GM23248 (cell line): ENCODE data around the gene C1orf35. TPM values are rescaled to one million over a fixed set of nuclear protein-coding genes. Genes with fewer than 3 reads are reported as not detected.

Experiments
- DNase-seq: peaks from one replicate; pipeline ENCODE4 v3.0.0-alpha.2; 2015
- H2AFZ ChIP-seq: fragments of 200-600 bp; sonication (generic); 2 replicates; pipeline ENCODE4 v1.6.1; 2016; ENCODE audit warnings: antibody characterized with exemption
- H3F3A ChIP-seq: fragments of 200-600 bp; sonication (generic); 2 replicates; pipeline ENCODE4 v1.6.1; 2016; ENCODE audit warnings: mild to moderate bottlenecking, antibody characterized with exemption, mixed run types; ENCODE audit not compliant: insufficient read depth
- H3K27ac ChIP-seq: fragments of 200-600 bp; sonication (generic); 2 replicates; pipeline ENCODE4 v1.5.1; 2016; ENCODE audit warnings: mild to moderate bottlenecking
- H3K27me3 ChIP-seq: fragments of 200-600 bp; sonication (generic); replicated peaks from 2 replicates; pipeline ENCODE4 v1.6.1; 2016; ENCODE audit warnings: mild to moderate bottlenecking; ENCODE audit not compliant: insufficient read depth
- H3K36me3 ChIP-seq: fragments of 200-600 bp; sonication (generic); 2 replicates; pipeline ENCODE4 v1.6.1; 2016; ENCODE audit warnings: low read depth, mild to moderate bottlenecking
- H3K4me1 ChIP-seq: fragments of 200-600 bp; sonication (generic); 2 replicates; pipeline ENCODE4 v1.6.1; 2016; ENCODE audit warnings: mild to moderate bottlenecking; ENCODE audit not compliant: insufficient read depth
- H3K4me2 ChIP-seq: fragments of 200-600 bp; sonication (generic); one replicate; pipeline ENCODE4 v1.6.1; 2016; ENCODE audit warnings: mild to moderate bottlenecking; ENCODE audit not compliant: unreplicated experiment
- H3K4me3 ChIP-seq: fragments of 200-600 bp; sonication (generic); 2 replicates; pipeline ENCODE4 v1.5.1; 2016; ENCODE audit warnings: mild to moderate bottlenecking
- H3K79me2 ChIP-seq: fragments of 200-600 bp; sonication (generic); 2 replicates; pipeline ENCODE4 v1.6.1; 2016; ENCODE audit warnings: mild to moderate bottlenecking; ENCODE audit not compliant: insufficient read depth
- H3K9ac ChIP-seq: fragments of 200-600 bp; sonication (generic); 2 replicates; pipeline ENCODE4 v1.6.1; 2016; ENCODE audit warnings: mild to moderate bottlenecking
- H3K9me2 ChIP-seq: fragments of 200-600 bp; sonication (generic); 2 replicates; pipeline ENCODE4 v1.6.1; 2016; ENCODE audit warnings: mixed run types, mild to moderate bottlenecking, moderate library complexity; ENCODE audit not compliant: insufficient read depth
- H3K9me3 ChIP-seq: fragments of 200-600 bp; sonication (generic); one replicate; pipeline ENCODE4 v1.6.1; 2017; ENCODE audit warnings: low read depth
- H4K20me1 ChIP-seq: fragments of 200-600 bp; sonication (generic); 2 replicates; pipeline ENCODE4 v1.6.0; 2016; ENCODE audit not compliant: insufficient read depth
- EZH2 ChIP-seq: fragments of 200-600 bp; sonication (generic); IDR thresholded peaks from 2 replicates; pipeline ENCODE4 v1.6.1; 2018; ENCODE audit warnings: antibody characterized with exemption, mild to moderate bottlenecking; ENCODE audit not compliant: insufficient read depth, poor library complexity, severe bottlenecking
- EZH2phosphoT487 ChIP-seq: fragments of 200-600 bp; sonication (generic); IDR thresholded peaks from 2 replicates; pipeline ENCODE4 v1.6.1; 2018; ENCODE audit warnings: antibody characterized with exemption, moderate library complexity, mild to moderate bottlenecking, low read depth; ENCODE audit not compliant: insufficient read depth
- WGBS, 2 experiments: methylation state at CpG; one replicate each; pipeline ENCODE4 v1.1.6; 2015 to 2017; ENCODE audit warnings: low lambda C conversion rate in 2 of 2, low coverage in 1 of 2; ENCODE audit errors: missing lambda C conversion rate in 2 of 2; 5-methylcytosine and 5-hydroxymethylcytosine counted together
- in situ Hi-C: fragments of 300-500 bp; cut with MboI; formaldehyde crosslinking; loops from 2 replicates; pipeline ENCODE4 v1.15.0; 2020
- polyA plus RNA-seq: library from polyadenylated mRNA; unstranded; fragments of >200 nt; fragmentation: Nextera tagmentation; extraction: Ambion mirVana; gene quantifications from 2 replicates; pipeline ENCODE4 v1.2.1, GENCODE V29; 2016
- total RNA-seq: library from RNA; depleted of rRNA; stranded (reverse); fragments of >200 nt; shearing (Covaris generic); gene quantifications from 2 replicates; pipeline ENCODE4 v1.2.3, GENCODE V29; 2014

Gene C1orf35
- total and polyA plus RNA-seq, 2 experiments from 2014 or later = 11.6 to 19.9 TPM

- Histone ChIP-seq H4K20me1 (peaks cover 68% of the 10 kb centered on the region), H3K36me3 (peaks cover 5% of the 10 kb centered on the region; the same call in 1 of the 2 replicates), H3K27ac (peak overlapping the region; percentile 93), H3K4me1 (peaks cover 78% of the 10 kb centered on the region), H3F3A (peaks cover 75% of the 10 kb centered on the region), H3K4me3 (peak overlapping the region; percentile 92), H3K9me2 (no peaks in the 10 kb centered on the region), H3K4me2 (peak overlapping the region; percentile 98), H2AFZ (no peak overlapping the region), H3K79me2 (peaks cover 100% of the 10 kb centered on the region), H3K9ac (peak overlapping the region; percentile 98), H3K27me3 (no peaks in the 10 kb centered on the region), H3K9me3 (no peaks in the 10 kb centered on the region)
- in situ Hi-C loops = no loop called here
- TF ChIP-seq EZH2phosphoT487 = no peak
- no peak for TF ChIP-seq EZH2
- WGBS, 2 experiments = 62 to 63% methylated on average over 20 to 21 of the region's 21 CpGs
- DNase-seq = peak; percentile 82
Observed at GRCh38 chr1:228088586-228089498, 14.3 kb downstream of the C1orf35 start.

DNA sequence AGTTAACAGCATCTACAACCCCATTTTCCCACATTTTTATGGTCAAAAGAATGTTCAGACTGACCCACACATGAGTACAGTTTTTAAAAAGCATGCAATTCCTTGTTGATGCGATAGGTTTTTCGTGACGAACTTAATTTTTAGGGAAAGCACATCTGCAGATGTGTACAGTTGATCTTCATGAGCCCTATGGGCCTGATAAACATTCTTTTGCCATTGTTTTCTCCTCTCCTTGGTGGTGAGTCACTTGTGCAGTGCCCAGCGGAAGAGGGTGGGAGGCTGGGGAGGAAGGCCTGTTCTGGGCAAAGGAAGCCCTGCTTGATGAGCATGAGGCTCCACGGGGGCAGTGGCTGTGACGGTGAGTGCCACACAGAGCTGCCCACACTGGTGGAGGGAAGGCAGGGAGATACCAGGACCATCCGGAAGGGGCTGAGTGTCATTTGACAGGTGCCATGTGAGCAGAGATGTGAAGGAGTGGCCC lies 15.3 kb downstream of the C1orf35 start:
- H3K9me3 ChIP-seq = no peaks in the 10 kb centered on the region
- no peaks in the 10 kb centered on the region for H3K27me3 ChIP-seq
- 4 to 11% methylated on average over 7 of the region's 7 CpGs for WGBS, 2 experiments
- peaks cover 61% of the 10 kb centered on the region for H4K20me1 ChIP-seq
- no peak overlapping the region for H2AFZ ChIP-seq
- peaks cover 78% of the 10 kb centered on the region for H3K4me1 ChIP-seq
- H3K79me2 ChIP-seq = peaks cover 100% of the 10 kb centered on the region
- no peak for TF ChIP-seq EZH2
- TF ChIP-seq EZH2phosphoT487 = no peak
- H3K36me3 ChIP-seq = peaks cover 5% of the 10 kb centered on the region; the same call in 1 of the 2 replicates
- DNase-seq = peak; percentile 92
- H3K9me2 ChIP-seq = no peaks in the 10 kb centered on the region
- in situ Hi-C loops = no loop called here
- peak overlapping the region; percentile 98 for H3K9ac ChIP-seq
- H3K4me3 ChIP-seq = peak overlapping the region; percentile 92
- peak overlapping the region; percentile 93 for H3K27ac ChIP-seq
- H3F3A ChIP-seq = peaks cover 78% of the 10 kb centered on the region
- peak overlapping the region; percentile 98 for H3K4me2 ChIP-seq

DNA sequence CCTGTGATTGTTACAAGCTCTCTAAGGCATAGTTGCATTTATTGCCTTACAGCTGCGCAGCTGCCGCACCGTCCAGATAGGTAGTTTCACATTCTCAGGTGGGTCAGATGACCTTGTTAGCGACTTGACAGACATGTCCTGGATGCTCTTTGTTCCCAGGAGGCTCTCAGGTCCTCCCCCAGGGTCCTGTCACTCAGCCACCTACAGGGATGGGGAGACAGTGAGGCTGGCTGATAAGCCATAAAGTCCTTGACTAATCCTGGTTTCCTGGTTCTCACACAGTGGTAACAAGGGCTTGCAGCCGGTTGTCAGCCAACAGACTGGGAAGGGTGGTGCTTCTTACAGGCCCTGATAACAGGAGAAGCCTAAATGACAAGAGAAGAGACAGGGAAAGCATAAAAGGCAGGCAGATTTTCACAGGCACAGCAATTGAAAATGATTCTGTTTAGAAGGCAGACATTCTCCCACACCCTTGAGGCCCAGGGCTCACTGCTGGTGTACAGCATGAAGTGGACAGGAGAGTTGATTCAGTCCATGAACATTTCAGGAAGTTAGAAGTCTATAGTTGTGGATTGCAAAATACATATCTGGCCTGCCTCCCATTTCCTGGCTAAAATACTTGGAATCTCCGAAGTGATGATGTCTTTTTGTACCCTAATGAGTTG lies 17.7 kb downstream of the C1orf35 start:
- Histone ChIP-seq H3K27me3 (no peaks in the 10 kb centered on the region), H3K79me2 (peaks cover 98% of the 10 kb centered on the region), H2AFZ (no peak overlapping the region), H3K9me3 (no peaks in the 10 kb centered on the region), H3K9me2 (no peaks in the 10 kb centered on the region), H3K4me1 (peaks cover 63% of the 10 kb centered on the region), H3K4me2 (peak overlapping the region; percentile 98), H4K20me1 (peaks cover 38% of the 10 kb centered on the region), H3F3A (peaks cover 61% of the 10 kb centered on the region), H3K36me3 (peaks cover 5% of the 10 kb centered on the region; the same call in 1 of the 2 replicates), H3K9ac (peak overlapping the region; percentile 98), H3K4me3 (peak overlapping the region; percentile 92), H3K27ac (peak overlapping the region; percentile 93)
- peak; percentile 92 for DNase-seq
- WGBS, 2 experiments = 37 to 44% methylated on average over 6 of the region's 6 CpGs
- no peak for TF ChIP-seq EZH2phosphoT487
- no peak for TF ChIP-seq EZH2
- in situ Hi-C loops = no loop called here

- Histone ChIP-seq H3F3A (peaks cover 61% of the 10 kb centered on the region), H3K9me3 (no peaks in the 10 kb centered on the region), H4K20me1 (peaks cover 31% of the 10 kb centered on the region), H3K9ac (peak overlapping the region; percentile 98), H2AFZ (no peak overlapping the region), H3K4me1 (peaks cover 57% of the 10 kb centered on the region), H3K4me3 (peak overlapping the region; percentile 92), H3K27me3 (no peaks in the 10 kb centered on the region), H3K4me2 (peak overlapping the region; percentile 98), H3K79me2 (peaks cover 98% of the 10 kb centered on the region), H3K36me3 (peaks cover 5% of the 10 kb centered on the region; the same call in 1 of the 2 replicates), H3K27ac (peak overlapping the region; percentile 93), H3K9me2 (no peaks in the 10 kb centered on the region)
- DNase-seq = no peak
- TF ChIP-seq EZH2phosphoT487 (no peak), EZH2 (no peak)
- in situ Hi-C loops = no loop called here
- 33 to 35% methylated on average over 5 of the region's 5 CpGs for WGBS, 2 experiments
Observed at GRCh38 chr1:228084797-228085196, 18.3 kb downstream of the C1orf35 start.
